IMR-90 (cell line): Measurements from ENCODE around the gene PREP. TPM values are rescaled to one million over a fixed set of nuclear protein-coding genes. Genes with fewer than 3 reads are reported as not detected.

Experiments used
- ATAC-seq: fragments of 200-7000 bp; cut with Tn5 transposase; 2 replicates; pipeline ENCODE4 v1.9.1; 2020; ENCODE audit warnings: low read depth, mild to moderate bottlenecking, moderate library complexity
- BruUV-seq: library from RNA; stranded (reverse); fragments of 400-500 nt; replicated peaks from 2 replicates; lab custom pipeline; 2021; lab: Mats Ljungman, UMichigan
- CTCF ChIA-PET: fragments of 300-600 bp; formaldehyde crosslinking; extraction: SDS; loops from one replicate; lab custom pipeline; 2021; ENCODE audit warnings: antibody characterized with exemption; lab: Yijun Ruan, JAX
- POLR2A ChIA-PET: fragments of 300-600 bp; sonication (Branson Sonifier 250); formaldehyde crosslinking; loops from one replicate; lab custom pipeline; 2022; ENCODE audit warnings: antibody characterized with exemption; ENCODE audit not compliant: unreplicated experiment; lab: Charles Lee
- DNase-seq: peaks from one replicate; pipeline ENCODE4 v3.0.0; 2013
- H2AFZ ChIP-seq: replicated peaks from 2 replicates; pipeline ENCODE3; 2013; ENCODE audit warnings: low read length, mild to moderate bottlenecking; ENCODE audit not compliant: poor library complexity
- H2AK5ac ChIP-seq: 2 replicates; pipeline ENCODE4 v1.6.1; 2013; ENCODE audit warnings: low read depth, low read length, inconsistent platforms
- H2AK9ac ChIP-seq: replicated peaks from 2 replicates; pipeline ENCODE3; 2013; ENCODE audit warnings: mild to moderate bottlenecking, low read depth, low read length, moderate library complexity; ENCODE audit not compliant: poor library complexity
- H2BK120ac ChIP-seq: 2 replicates; pipeline ENCODE4 v1.6.1; 2013; ENCODE audit warnings: low read depth, low read length, inconsistent platforms
- H2BK15ac ChIP-seq: 3 replicates; pipeline ENCODE4 v1.6.1; 2013; ENCODE audit warnings: low read depth, low read length, inconsistent platforms
- H2BK20ac ChIP-seq: 2 replicates; pipeline ENCODE4 v1.6.1; 2013; ENCODE audit warnings: low read depth, mild to moderate bottlenecking, inconsistent platforms, low read length, moderate library complexity
- H2BK5ac ChIP-seq: 2 replicates; pipeline ENCODE4 v1.6.1; 2013; ENCODE audit warnings: mild to moderate bottlenecking, low read depth, low read length, inconsistent platforms; ENCODE audit not compliant: poor library complexity, severe bottlenecking
- H3K14ac ChIP-seq: replicated peaks from 2 replicates; pipeline ENCODE4 v1.6.1; 2013; ENCODE audit warnings: low read depth, low read length, inconsistent platforms
- H3K18ac ChIP-seq: 2 replicates; pipeline ENCODE4 v1.6.1; 2013; ENCODE audit warnings: low read depth, low read length, control low read depth
- H3K23ac ChIP-seq: 2 replicates; pipeline ENCODE4 v1.6.1; 2013; ENCODE audit warnings: low read depth, low read length, inconsistent platforms
- H3K27ac ChIP-seq: 2 replicates; pipeline ENCODE4 v1.5.1; 2013; ENCODE audit warnings: mild to moderate bottlenecking, control low read depth, low read length; ENCODE audit not compliant: insufficient read depth
- H3K27me3 ChIP-seq: 2 replicates; pipeline ENCODE4 v1.6.1; 2013; ENCODE audit warnings: low read length; ENCODE audit not compliant: control insufficient read depth, insufficient read depth
- H3K36me3 ChIP-seq: 2 replicates; pipeline ENCODE4 v1.6.1; 2013; ENCODE audit warnings: low read length, mixed read lengths; ENCODE audit not compliant: control insufficient read depth, insufficient read depth
- H3K4ac ChIP-seq: 2 replicates; pipeline ENCODE4 v1.6.1; 2013; ENCODE audit warnings: low read depth, low read length, inconsistent platforms
- H3K4me1 ChIP-seq: 2 replicates; pipeline ENCODE4 v1.6.1; 2013; ENCODE audit warnings: low read length, mixed read lengths; ENCODE audit not compliant: control insufficient read depth, insufficient read depth
- H3K4me2 ChIP-seq: 2 replicates; pipeline ENCODE4 v1.6.1; 2013; ENCODE audit warnings: low read depth, mild to moderate bottlenecking, control low read depth, low read length, moderate library complexity
- H3K4me3 ChIP-seq: 2 replicates; pipeline ENCODE4 v1.5.1; 2013; ENCODE audit warnings: low read depth, mild to moderate bottlenecking, control low read depth, low read length, moderate library complexity; ENCODE audit not compliant: insufficient read depth
- H3K56ac ChIP-seq: 2 replicates; pipeline ENCODE4 v1.6.1; 2013; ENCODE audit warnings: low read length, inconsistent platforms; ENCODE audit not compliant: insufficient read depth; ENCODE audit errors: extremely low read depth
- H3K79me1 ChIP-seq, 2 experiments: 2 replicates each; pipeline ENCODE4 v1.6.1; 2013; ENCODE audit warnings: low read length in 2 of 2, inconsistent platforms in 1 of 2, low read depth in 1 of 2
- H3K9ac ChIP-seq: 2 replicates; pipeline ENCODE4 v1.6.1; 2013; ENCODE audit warnings: low read depth, low read length, control low read depth
- H3K9me1 ChIP-seq: 2 replicates; pipeline ENCODE4 v1.6.1; 2013; ENCODE audit warnings: low read length, inconsistent platforms; ENCODE audit not compliant: insufficient read depth
- H3K9me3 ChIP-seq: 2 replicates; pipeline ENCODE4 v1.6.1; 2013; ENCODE audit warnings: low read length; ENCODE audit not compliant: control insufficient read depth, insufficient read depth
- H4K20me1 ChIP-seq: 2 replicates; pipeline ENCODE4 v1.6.1; 2013; ENCODE audit warnings: low read length, inconsistent platforms; ENCODE audit not compliant: insufficient read depth
- H4K5ac ChIP-seq: 2 replicates; pipeline ENCODE4 v1.6.1; 2013; ENCODE audit warnings: mild to moderate bottlenecking, low read depth, low read length, control low read depth
- H4K8ac ChIP-seq, 2 experiments: 2 replicates each; pipeline ENCODE4 v1.6.1; 2013; ENCODE audit warnings: low read depth in 2 of 2, low read length in 2 of 2, control low read depth in 1 of 2, inconsistent platforms in 1 of 2
- H4K91ac ChIP-seq: 2 replicates; pipeline ENCODE4 v1.6.1; 2013; ENCODE audit warnings: low read depth, low read length, inconsistent platforms; ENCODE audit not compliant: insufficient read depth
- CEBPB ChIP-seq: IDR thresholded peaks from 2 replicates; pipeline ENCODE4 v1.6.1; 2012; ENCODE audit warnings: low read depth, low read length, improper control_type of control experiment
- MXI1 ChIP-seq: IDR thresholded peaks from 2 replicates; pipeline ENCODE4 v1.6.1; 2012; ENCODE audit warnings: low read depth, mild to moderate bottlenecking, low read length, moderate library complexity, borderline replicate concordance
- WGBS, 2 experiments: methylation state at CpG; one replicate each; pipeline versions ENCODE4 v1.1.5 to v1.1.7; 2013; ENCODE audit warnings: missing lambda C conversion rate in 2 of 2; ENCODE audit not compliant: insufficient read length in 1 of 2; ENCODE audit errors: extremely low coverage in 2 of 2; 5-methylcytosine and 5-hydroxymethylcytosine counted together
- dilution Hi-C: fragments of 300-500 bp; cut with HindIII; formaldehyde crosslinking; loops from one replicate; pipeline ENCODE4 v1.14.3; 2018; ENCODE audit warnings: low sequenced_read_pairs; ENCODE audit not compliant: unreplicated experiment
- in situ Hi-C: fragments of 300-500 bp; cut with MboI; formaldehyde crosslinking; loops from 3 replicates; pipeline ENCODE4 v1.14.3; 2019; ENCODE audit warnings: low sequenced_read_pairs, inconsistent platforms, mixed read lengths
- intact Hi-C: fragments of 100-400 bp; cut with micrococcal nuclease; formaldehyde crosslinking; loops from 2 replicates; pipeline ENCODE4 v1.10.0; 2022
- polyA plus RNA-seq, 3 experiments: library from polyadenylated mRNA; depleted of rRNA; stranded (reverse); fragments of >200 nt; gene quantifications; 2 replicates each; pipeline ENCODE4 v1.2.3, GENCODE V29; 2012; ENCODE audit warnings: low replicate concordance in 1 of 3
- total RNA-seq: library from RNA; depleted of rRNA; stranded (reverse); fragments of >200 nt; gene quantifications from 2 replicates; pipeline ENCODE4 v1.2.3, GENCODE V29; 2012
- TF ChIP-seq, protein P1 (sequence below): fragments of 150-350 bp; IDR thresholded peaks from 2 replicates; pipeline ENCODE4 v1.6.1; 2017; ENCODE audit warnings: mild to moderate bottlenecking, antibody characterized with exemption, low read length, low read depth

Gene PREP
- total and polyA plus RNA-seq, 2 of the 4 experiments (the other 2 are of a cell fraction), result 21.0 to 25.7 TPM

DNA sequence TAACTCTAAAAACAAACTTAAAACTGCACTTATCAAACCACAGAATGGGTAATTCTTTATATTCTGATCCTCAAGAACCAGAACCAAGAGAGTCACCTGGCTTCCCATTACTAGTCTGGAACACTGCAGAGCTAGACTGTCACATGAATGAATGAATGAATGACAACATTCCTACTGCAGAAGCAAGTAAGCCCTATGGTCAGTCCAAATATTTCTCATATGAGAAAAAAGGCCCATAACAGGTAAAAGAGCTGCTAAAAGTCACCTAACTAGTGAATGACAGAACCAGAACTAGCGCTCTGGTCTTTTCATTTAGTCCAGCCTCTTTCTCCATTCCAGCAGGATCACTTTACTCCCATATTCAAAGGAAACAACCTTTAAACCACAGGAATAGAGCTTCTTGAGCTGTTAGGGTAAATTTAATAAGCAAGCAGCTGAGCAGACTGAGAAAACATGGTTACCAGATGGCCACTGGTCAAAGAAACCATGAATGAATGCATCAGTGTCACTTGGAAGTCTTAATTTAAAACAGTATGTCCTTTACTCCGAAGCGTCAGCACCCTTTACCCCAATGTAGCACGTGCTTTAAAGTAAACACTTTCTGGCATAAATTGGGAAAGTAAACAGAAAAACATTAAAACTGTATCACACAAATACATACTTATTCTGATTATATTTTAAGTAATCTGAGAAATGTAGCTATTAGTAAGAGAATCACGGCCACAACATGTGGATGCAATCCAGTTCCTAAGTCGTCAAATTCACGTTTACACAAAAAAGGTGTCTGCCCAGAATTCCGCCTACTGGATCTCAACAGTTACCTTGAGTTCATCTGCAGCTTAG, 1.4 kb downstream of the PREP start (continued):
- TF ChIP-seq, protein P1, sequence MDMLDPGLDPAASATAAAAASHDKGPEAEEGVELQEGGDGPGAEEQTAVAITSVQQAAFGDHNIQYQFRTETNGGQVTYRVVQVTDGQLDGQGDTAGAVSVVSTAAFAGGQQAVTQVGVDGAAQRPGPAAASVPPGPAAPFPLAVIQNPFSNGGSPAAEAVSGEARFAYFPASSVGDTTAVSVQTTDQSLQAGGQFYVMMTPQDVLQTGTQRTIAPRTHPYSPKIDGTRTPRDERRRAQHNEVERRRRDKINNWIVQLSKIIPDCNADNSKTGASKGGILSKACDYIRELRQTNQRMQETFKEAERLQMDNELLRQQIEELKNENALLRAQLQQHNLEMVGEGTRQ, result no peak

DNA sequence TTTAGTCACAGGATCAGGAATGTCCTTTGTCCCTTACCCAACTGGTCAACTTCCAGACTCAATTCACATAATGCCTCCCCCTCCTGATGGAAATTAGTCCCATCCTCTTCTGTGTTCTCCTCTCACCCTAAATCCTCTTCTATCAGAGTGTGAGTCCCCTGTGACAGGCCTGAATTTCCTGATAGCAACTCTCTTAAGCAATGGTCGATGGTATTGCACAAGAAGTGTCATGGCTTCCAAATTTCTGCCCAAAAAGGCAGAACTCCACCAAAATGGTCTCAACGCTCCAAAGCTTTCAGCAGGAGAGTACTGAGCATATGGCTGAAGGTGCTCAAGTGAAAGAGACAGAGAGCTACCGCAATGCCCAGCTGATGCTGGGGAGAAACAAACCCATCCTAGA, 2.4 kb downstream of the PREP start:
- Histone ChIP-seq H3K56ac (no peak overlapping the region), H2BK5ac (no peak overlapping the region), H3K27me3 (no peaks in the 10 kb centered on the region), H2BK20ac (no peak overlapping the region), H2BK120ac (no peak overlapping the region), H3K4me3 (no peak overlapping the region), H3K79me1 (peaks cover 30 to 40% of the 10 kb centered on the region in 2 experiments), H3K14ac (no peak overlapping the region), H2BK15ac (no peak overlapping the region), H3K4ac (no peak overlapping the region), H3K4me1 (no peaks in the 10 kb centered on the region; the same call in 1 of the 2 replicates), H3K36me3 (peaks cover 5% of the 10 kb centered on the region), H2AK9ac (no peak overlapping the region), H3K23ac (peak overlapping the region; percentile 60; the same call in 1 of the 2 replicates), H2AFZ (no peak overlapping the region), H3K9ac (no peak overlapping the region), H4K8ac (no peak overlapping the region), H3K4me2 (no peak overlapping the region), H4K5ac (no peak overlapping the region), H3K18ac (no peak overlapping the region), H3K9me3 (no peaks in the 10 kb centered on the region), H3K27ac (no peak overlapping the region), H4K20me1 (peaks cover 24% of the 10 kb centered on the region), H4K91ac (no peak overlapping the region), H3K9me1 (peaks cover 2% of the 10 kb centered on the region; the same call in 1 of the 2 replicates), H2AK5ac (no peak overlapping the region)
- ChIA-PET POLR2A (no interaction called here), CTCF (interaction anchor here (0.6 kb wide), 1 partner anchor 1039 kb away, joined by 3 read pairs; no protein-coding TSS in a partner anchor)
- intact Hi-C loops, result no loop called here
- BruUV-seq, result no TSS peak
- WGBS, 2 experiments, result no CpG with 5 or more reads among the region's 3 CpGs
- dilution Hi-C loops, result loop anchor here (25.0 kb wide), 1 partner anchor 313 kb away; no protein-coding TSS in a partner anchor
- in situ Hi-C loops, result loop anchor here (10.0 kb wide), 1 partner anchor 306 kb away; no protein-coding TSS in a partner anchor
- ATAC-seq, result no peak
- TF ChIP-seq CEBPB (peak; percentile 71), MXI1 (no peak)
- DNase-seq, result no peak
